GM19239 (cell line): ENCODE results near the gene TLK2.

Experiments
- DNase-seq: peaks from one replicate; pipeline ENCODE4 v3.0.0; 2011; ENCODE audit warnings: low spot score; ENCODE audit not compliant: insufficient read length
- FAIRE-seq: peaks from 2 replicates; lab custom pipeline; 2011; peaks lifted over from hg19 to GRCh38; lab: Jason Lieb, UNC

Gene TLK2

GRCh38 chr17:62625184-62625869 lies 146.7 kb downstream of the TLK2 start:
- DNase-seq (no peak), FAIRE-seq (no peak)

GRCh38 chr17:62625870-62626200 lies 147.2 kb downstream of the TLK2 start:
- FAIRE-seq: no peak
- no peak for DNase-seq

GRCh38 chr17:62626719-62627218 lies 148.1 kb downstream of the TLK2 start:
- no peak for FAIRE-seq
- no peak for DNase-seq

GRCh38 chr17:62627219-62627903 lies 148.7 kb downstream of the TLK2 start, which contains the start of gene MRC2:
MRC2 (plus strand) TSS chr17:62627670; CDS start chr17:62627803, 133 bp downstream.
- DNase-seq (no peak), FAIRE-seq (no peak)

- no peak for DNase-seq
- no peak for FAIRE-seq
Measured at GRCh38 chr17:62627904-62628633, 149.4 kb downstream of the TLK2 start.

GRCh38 chr17:62628831-62629555 lies 150.4 kb downstream of the TLK2 start:
- FAIRE-seq (no peak), DNase-seq (no peak)

- DNase-seq (no peak), FAIRE-seq (no peak)
Measured at GRCh38 chr17:62629556-62630364, 151.1 kb downstream of the TLK2 start.

GRCh38 chr17:62630365-62631085 lies 151.9 kb downstream of the TLK2 start:
- FAIRE-seq (no peak), DNase-seq (no peak)

GRCh38 chr17:62631086-62631935 lies 152.7 kb downstream of the TLK2 start:
- FAIRE-seq (no peak), DNase-seq (no peak)

GRCh38 chr17:62631936-62632924 lies 153.6 kb downstream of the TLK2 start:
- DNase-seq: no peak
- no peak for FAIRE-seq

- FAIRE-seq: no peak
Measured at GRCh38 chr17:62637809-62638208, 159.2 kb downstream of the TLK2 start.

GRCh38 chr17:62641153-62641552 lies 162.5 kb downstream of the TLK2 start:
- FAIRE-seq: no peak

More at GRCh38 chr17:62637809-62638208, 159.2 kb downstream of the TLK2 start:
- DNase-seq: no peak

GRCh38 chr17:62641951-62642350 lies 163.3 kb downstream of the TLK2 start:
- DNase-seq (no peak), FAIRE-seq (no peak)

More at GRCh38 chr17:62641153-62641552, 162.5 kb downstream of the TLK2 start:
- no peak for DNase-seq

GRCh38 chr17:62643496-62643895 lies 164.9 kb downstream of the TLK2 start:
- no peak for DNase-seq
- FAIRE-seq: no peak

GRCh38 chr17:62644487-62645173 lies 166.0 kb downstream of the TLK2 start:
- FAIRE-seq (no peak), DNase-seq (no peak)

- no peak for DNase-seq
- no peak for FAIRE-seq
Measured at GRCh38 chr17:62648251-62648955, 169.8 kb downstream of the TLK2 start.
